ENCODE measurements around the gene TGM1. TPM values are rescaled to one million over a fixed set of nuclear protein-coding genes. Genes with fewer than 3 reads are reported as not detected.

TGM1 gene
- total and polyA plus RNA-seq, 10 of the 15 experiments (the other 5 are each of a cell fraction or from before 2014, with no cell fraction given) = 0.05 to 5.9 (median 1.8) TPM

- peak within 1 kb of the TSS; percentile 76 for H3K4me2 ChIP-seq (ENCODE audit: control insufficient read depth, insufficient read depth)
- SMC1A ChIA-PET (ENCODE audit: uncharacterized antibody, unreplicated experiment) = interaction anchor here (0.9 to 4.9 kb wide), 10 partner anchors 12 to 252 kb away, joined by 3 to 33 read pairs (median 3); partner anchors contain the start of gene TINF2
- RAD21 ChIA-PET (ENCODE audit: unreplicated experiment) = interaction anchor here (0.8 to 4.0 kb wide), 7 partner anchors 13 to 163 kb away, joined by 3 to 27 read pairs (median 9); partner anchors contain the start of genes PSME2 and TINF2
- H3K79me2 ChIP-seq (ENCODE audit: control insufficient read depth, insufficient read depth, low read length) = no peaks in the 10 kb centered on the region
- BruUV-seq (replicated peaks) = no TSS peak
- 76% methylated on average over 5 of the region's 5 CpGs for whole genome bisulfite sequencing (ENCODE audit: insufficient coverage, insufficient replicate concordance, low lambda C conversion rate, missing lambda C conversion rate)
- peak within 1 kb of the TSS; percentile 48 for H2AFZ ChIP-seq (ENCODE audit: control insufficient read depth, low read depth, low read length)
- no peaks in the 10 kb centered on the region for H4K20me1 ChIP-seq (ENCODE audit: control insufficient read depth, insufficient read depth)
- ATAC-seq = no peak
- no peak for DNase-seq (ENCODE audit: low read depth, low spot score)
- no peak within 1 kb of the TSS; the same call in 1 of the 2 replicates for H3K9ac ChIP-seq (ENCODE audit: control insufficient read depth, insufficient read depth, low read length)
- peaks cover 6 to 12% of the 10 kb centered on the region in 2 experiments; a peak in 3 of 4 replicates for H3K36me3 ChIP-seq (ENCODE audit: control insufficient read depth in 2 of 2, insufficient read depth in 2 of 2, low read length in 1 of 2)
- 0 out of 2 replicates have a peak within 1 kb of the TSS, but pooled peaks have one; percentile 45 for H3K27ac ChIP-seq (ENCODE audit: control insufficient read depth, insufficient read depth)
- peak within 1 kb of the TSS; percentile 47; the same call in 1 of the 2 replicates for H3K4me3 ChIP-seq
- CTCF ChIA-PET = interaction anchor here (0.6 to 7.9 kb wide), 14 partner anchors 9 to 217 kb away, joined by 3 to 149 read pairs (median 6); partner anchors contain the start of genes ADCY4, CHMP4A, DCAF11 and DHRS1
- intact Hi-C loops (cut with micrococcal nuclease; ENCODE audit: unreplicated experiment) (no loop called here), in situ Hi-C loops (cut with MboI) (no loop called here)
- H3K9me3 ChIP-seq (replicated peaks; ENCODE audit: control insufficient read depth, insufficient read depth, low read length) = no peaks in the 10 kb centered on the region
- TF ChIP-seq POLR2A (IDR thresholded peaks at IDR 0.05; ENCODE audit: low read depth, low read length) = 0 out of 2 replicates have a peak, but pooled peaks have one; percentile 13
- TF ChIP-seq MLLT1 (IDR thresholded peaks at IDR 0.05) = no peak
- TF ChIP-seq, protein P1, sequence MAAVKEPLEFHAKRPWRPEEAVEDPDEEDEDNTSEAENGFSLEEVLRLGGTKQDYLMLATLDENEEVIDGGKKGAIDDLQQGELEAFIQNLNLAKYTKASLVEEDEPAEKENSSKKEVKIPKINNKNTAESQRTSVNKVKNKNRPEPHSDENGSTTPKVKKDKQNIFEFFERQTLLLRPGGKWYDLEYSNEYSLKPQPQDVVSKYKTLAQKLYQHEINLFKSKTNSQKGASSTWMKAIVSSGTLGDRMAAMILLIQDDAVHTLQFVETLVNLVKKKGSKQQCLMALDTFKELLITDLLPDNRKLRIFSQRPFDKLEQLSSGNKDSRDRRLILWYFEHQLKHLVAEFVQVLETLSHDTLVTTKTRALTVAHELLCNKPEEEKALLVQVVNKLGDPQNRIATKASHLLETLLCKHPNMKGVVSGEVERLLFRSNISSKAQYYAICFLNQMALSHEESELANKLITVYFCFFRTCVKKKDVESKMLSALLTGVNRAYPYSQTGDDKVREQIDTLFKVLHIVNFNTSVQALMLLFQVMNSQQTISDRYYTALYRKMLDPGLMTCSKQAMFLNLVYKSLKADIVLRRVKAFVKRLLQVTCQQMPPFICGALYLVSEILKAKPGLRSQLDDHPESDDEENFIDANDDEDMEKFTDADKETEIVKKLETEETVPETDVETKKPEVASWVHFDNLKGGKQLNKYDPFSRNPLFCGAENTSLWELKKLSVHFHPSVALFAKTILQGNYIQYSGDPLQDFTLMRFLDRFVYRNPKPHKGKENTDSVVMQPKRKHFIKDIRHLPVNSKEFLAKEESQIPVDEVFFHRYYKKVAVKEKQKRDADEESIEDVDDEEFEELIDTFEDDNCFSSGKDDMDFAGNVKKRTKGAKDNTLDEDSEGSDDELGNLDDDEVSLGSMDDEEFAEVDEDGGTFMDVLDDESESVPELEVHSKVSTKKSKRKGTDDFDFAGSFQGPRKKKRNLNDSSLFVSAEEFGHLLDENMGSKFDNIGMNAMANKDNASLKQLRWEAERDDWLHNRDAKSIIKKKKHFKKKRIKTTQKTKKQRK (IDR thresholded peaks at IDR 0.05; ENCODE audit: low read depth, low read length) = no peak
- H3K4me1 ChIP-seq (ENCODE audit: control insufficient read depth, insufficient read depth, low read length) = peaks cover 37% of the 10 kb centered on the region
- no peaks in the 10 kb centered on the region for H3K27me3 ChIP-seq (replicated peaks in 1 of 2; ENCODE audit: control insufficient read depth in 2 of 2, insufficient read depth in 2 of 2, low read length in 1 of 2)
- FAIRE-seq = no peak
- POLR2A ChIA-PET = interaction anchor here (0.6 to 1.4 kb wide), 4 partner anchors 30 to 121 kb away, joined by 3 to 4 read pairs (median 3); partner anchors contain the start of genes CHMP4A and RIPK3
These were observed 46.7 kb upstream of the TGM1 start, which contains the start of gene LTB4R2 for GRCh38 chr14:24309538-24310264. TSS of gene LTB4R2 (plus strand) at chr14:24310140. CDS start at chr14:24310665, 525 bp downstream.
